ENCODE results near the gene LRRN2. TPM values are rescaled to one million over a fixed set of nuclear protein-coding genes. Genes with fewer than 3 reads are reported as not detected.
A peak's percentile ranks its signal among the peaks of the same experiment; 100 is the strongest.

Gene LRRN2
- total RNA-seq, 1 experiment from 2014 or later: 5.8 TPM

- Mint-ChIP-seq H3K9me3 (no peaks in the 10 kb centered on the region; a peak in 1 of 5 replicates), H3K27ac (no peak overlapping the region; a peak in 1 of 7 replicates), H3K4me1 (peaks cover 52 to 63% of the 10 kb centered on the region in 2 experiments), H3K4me3 (peak overlapping the region in 1 of 2 experiments; percentile 53; a peak in 3 of 5 replicates), H3K36me3 (ENCODE audit: insufficient read depth in 1 of 3, low read depth in 3 of 3) (no peaks in the 10 kb centered on the region; a peak in 1 of 7 replicates), H3K27me3 (ENCODE audit: low read depth) (peaks cover 36% of the 10 kb centered on the region)
- H3K14ac ChIP-seq (ENCODE audit: insufficient read depth, low read length): no peak overlapping the region; the same call in 1 of the 2 replicates
- no peak overlapping the region for H4K91ac ChIP-seq (ENCODE audit: insufficient read length, low read depth, low read length)
- no peak overlapping the region for H3K9ac ChIP-seq (ENCODE audit: extremely low read depth, insufficient read length, low read length)
- DNase-seq: no peak
- no peak overlapping the region for H2BK12ac ChIP-seq (ENCODE audit: insufficient read length, low read depth, low read length)
- H4K8ac ChIP-seq (replicated peaks; ENCODE audit: insufficient read length, low read depth, low read length): no peak overlapping the region
- H2BK20ac ChIP-seq (ENCODE audit: low read depth, low read length, poor library complexity, severe bottlenecking): no peak overlapping the region
- no peaks in the 10 kb centered on the region for H4K20me1 ChIP-seq (ENCODE audit: control insufficient read depth, insufficient read depth, insufficient read length)
- H2AFZ ChIP-seq (ENCODE audit: low read length): no peak overlapping the region
- no peak overlapping the region for H2BK15ac ChIP-seq (ENCODE audit: low read depth, low read length)
- no peak overlapping the region for H2BK120ac ChIP-seq (ENCODE audit: low read depth, low read length, poor library complexity, severe bottlenecking)
- no peaks in the 10 kb centered on the region for H3K9me3 ChIP-seq (ENCODE audit: control insufficient read depth, low read depth, low read length)
- no peaks in the 10 kb centered on the region for H3K79me1 ChIP-seq (ENCODE audit: insufficient read depth, low read depth, low read length, poor library complexity, severe bottlenecking)
- no peak overlapping the region for H4K5ac ChIP-seq (ENCODE audit: insufficient read length, low read depth, low read length)
- no peak overlapping the region for H3K27ac ChIP-seq (ENCODE audit: insufficient read length, low read depth, low read length)
- no peaks in the 10 kb centered on the region for H3K23me2 ChIP-seq (ENCODE audit: insufficient read length, low read depth, low read length, poor library complexity, severe bottlenecking)
- TF ChIP-seq CTCF (conservative IDR thresholded peaks at IDR 0.05): no peak
- WGBS (ENCODE audit: extremely low coverage, insufficient read length, low lambda C conversion rate): no CpG with 5 or more reads among the region's 18 CpGs
- peaks cover 16% of the 10 kb centered on the region; the same call in 1 of the 2 replicates for H3K4me1 ChIP-seq (ENCODE audit: insufficient read depth, low read length)
- H3K4me2 ChIP-seq (ENCODE audit: insufficient read depth, insufficient read length, low read length): peak overlapping the region; percentile 53
- no peak overlapping the region for H2BK5ac ChIP-seq (ENCODE audit: insufficient read length, low read length)
- H3T11ph ChIP-seq (ENCODE audit: low read length): no peak overlapping the region
- H3K4ac ChIP-seq (ENCODE audit: low read depth, low read length): no peak overlapping the region
- peaks cover 2% of the 10 kb centered on the region; the same call in 1 of the 2 replicates for H3K27me3 ChIP-seq (ENCODE audit: insufficient read depth, low read length)
- no peaks in the 10 kb centered on the region for H3K79me2 ChIP-seq (ENCODE audit: insufficient read depth, low read length)
- H3K23ac ChIP-seq (ENCODE audit: insufficient read length, low read depth, low read length): no peak overlapping the region
- H2AK5ac ChIP-seq (ENCODE audit: insufficient read length, low read length): no peak overlapping the region
- no peak overlapping the region for H3K18ac ChIP-seq (ENCODE audit: insufficient read length, low read depth, low read length)
- H3K56ac ChIP-seq (ENCODE audit: insufficient read length, low read depth, low read length): no peak overlapping the region
Measured at GRCh38 chr1:204578867-204579664, 106.5 kb downstream of the LRRN2 start.
